ENCODE data around the gene UBALD1. TPM values are rescaled to one million over a fixed set of nuclear protein-coding genes. Genes with fewer than 3 reads are reported as not detected.

UBALD1 gene
- total and polyA plus RNA-seq, 9 of the 15 experiments (the other 6 are each of a cell fraction or from before 2014, with no cell fraction given) = 1.3 to 38.0 (median 6.2) TPM; not detected in 2

- TF ChIP-seq CHD7 (IDR thresholded peaks at IDR 0.05; ENCODE audit: low read depth, low read length) (no peak), SRF (CRISPR knock-in tag; IDR thresholded peaks at IDR 0.05) (no peak), BRCA1 (IDR thresholded peaks at IDR 0.05) (no peak), BRCA1 (CRISPR knock-in tag; IDR thresholded peaks at IDR 0.05) (no peak)
Measured at GRCh38 chr16:4641306-4641687, 26.6 kb upstream of the UBALD1 start (continued).
